Caco-2 (cell line): ENCODE measurements around the gene SMIM13. TPM values are rescaled to one million over a fixed set of nuclear protein-coding genes. Genes with fewer than 3 reads are reported as not detected.

Experiments used
- BruUV-seq: library from RNA; stranded (reverse); fragments of 400-500 nt; replicated peaks from 2 replicates; lab custom pipeline; 2021; lab: Mats Ljungman, UMichigan
- CTCF ChIA-PET: fragments of 300-600 bp; sonication (Branson Sonifier 250); formaldehyde crosslinking; loops from one replicate; lab custom pipeline; 2022; ENCODE audit warnings: antibody characterized with exemption; lab: Charles Lee
- POLR2A ChIA-PET: fragments of 300-600 bp; sonication (Branson Sonifier 250); formaldehyde crosslinking; loops from one replicate; lab custom pipeline; 2022; ENCODE audit warnings: antibody characterized with exemption; lab: Charles Lee
- DNase-seq, 2 experiments: peaks; one replicate each; pipeline versions ENCODE4 v3.0.0 to v3.0.0-alpha.2; 2020 to 2022
- H3K27me3 ChIP-seq: replicated peaks from 2 replicates; pipeline ENCODE4 v1.6.0; 2011; ENCODE audit warnings: low read length; ENCODE audit not compliant: control insufficient read depth, insufficient read depth
- H3K36me3 ChIP-seq: 2 replicates; pipeline ENCODE4 v1.5.1; 2011; ENCODE audit warnings: low read length; ENCODE audit not compliant: control insufficient read depth, insufficient read depth
- H3K4me1 ChIP-seq: fragments of 250-450 bp; sonication (Bioruptor Pico); 2 replicates; pipeline ENCODE4 v1.5.1; 2020; ENCODE audit warnings: mild to moderate bottlenecking
- H3K4me3 ChIP-seq: 2 replicates; pipeline ENCODE4 v1.5.1; 2011; ENCODE audit warnings: low read depth, mild to moderate bottlenecking, control low read depth, low read length
- H3K9me3 ChIP-seq: fragments of 250-450 bp; sonication (Bioruptor Pico); 2 replicates; pipeline ENCODE4 v1.5.1; 2020; ENCODE audit warnings: mild to moderate bottlenecking, moderate library complexity
- H3K27ac Mint-ChIP-seq: one replicate; pipeline ENCODE4 v1.8.0; 2022; ENCODE audit warnings: mixed read lengths; ENCODE audit not compliant: unreplicated experiment
- H3K27me3 Mint-ChIP-seq: one replicate; pipeline ENCODE4 v1.8.0; 2022; ENCODE audit warnings: mixed read lengths; ENCODE audit not compliant: insufficient read depth, unreplicated experiment
- H3K36me3 Mint-ChIP-seq: one replicate; pipeline ENCODE4 v1.8.0; 2022; ENCODE audit warnings: mild to moderate bottlenecking, mixed read lengths; ENCODE audit not compliant: insufficient read depth, unreplicated experiment
- H3K4me1 Mint-ChIP-seq: one replicate; pipeline ENCODE4 v1.8.0; 2022; ENCODE audit warnings: low read depth, mixed read lengths; ENCODE audit not compliant: unreplicated experiment
- H3K4me3 Mint-ChIP-seq: one replicate; pipeline ENCODE4 v1.8.0; 2022; ENCODE audit warnings: mild to moderate bottlenecking, moderate library complexity, mixed read lengths; ENCODE audit not compliant: unreplicated experiment
- H3K9me3 Mint-ChIP-seq: one replicate; pipeline ENCODE4 v1.8.0; 2022; ENCODE audit warnings: mixed read lengths; ENCODE audit not compliant: unreplicated experiment
- CTCF ChIP-seq, 2 experiments: fragments of 200-600 bp in 1 of 2; IDR thresholded peaks; 1 replicate in 1 of 2; 2 replicates in 1 of 2; pipeline versions ENCODE4 v1.5.1 to v1.8.0; 2011 to 2022; ENCODE audit warnings: antibody characterized with exemption in 1 of 2, control low read depth in 1 of 2, inconsistent platforms in 1 of 2, low read depth in 1 of 2, low read length in 1 of 2, mild to moderate bottlenecking in 1 of 2, moderate library complexity in 1 of 2; ENCODE audit not compliant: insufficient read depth in 1 of 2, severe bottlenecking in 1 of 2, unreplicated experiment in 1 of 2
- intact Hi-C: fragments of 100-400 bp; cut with micrococcal nuclease; formaldehyde crosslinking; loops from one replicate; pipeline ENCODE4 v1.10.0; 2022; ENCODE audit not compliant: unreplicated experiment
- total RNA-seq: library from RNA; stranded (reverse); gene quantifications from 2 replicates; pipeline ENCODE4 v1.2.3, GENCODE V29; 2022

The SMIM13 gene
- total RNA-seq, 1 experiment from 2014 or later, result 18.8 TPM

GRCh38 chr6:11093376-11093625 lies 333 bp upstream of the SMIM13 start:
- ChIA-PET POLR2A (interaction anchor here (0.5 to 1.0 kb wide), 3 partner anchors 13 to 64 kb away, joined by 3 to 5 read pairs (median 3); partner anchors contain the start of gene ERVFRD-1), CTCF (interaction anchor here (0.9 to 1.2 kb wide), 4 partner anchors 18 to 139 kb away, joined by 3 to 7 read pairs (median 4); partner anchors contain the start of gene ERVFRD-1)
- peaks cover 29% of the 10 kb centered on the region for H3K4me1 Mint-ChIP-seq
- intact Hi-C loops, result loop anchor here (1.0 kb wide), 1 partner anchor 18 kb away; the partner anchor contains the start of gene ERVFRD-1
- H3K9me3 Mint-ChIP-seq, result no peaks in the 10 kb centered on the region
- peaks cover 11% of the 10 kb centered on the region for H3K36me3 Mint-ChIP-seq
- peak overlapping the region; percentile 97 for H3K27ac Mint-ChIP-seq
- Histone ChIP-seq H3K9me3 (no peaks in the 10 kb centered on the region), H3K4me3 (peak overlapping the region; percentile 100), H3K4me1 (peaks cover 24% of the 10 kb centered on the region), H3K36me3 (no peaks in the 10 kb centered on the region), H3K27me3 (no peaks in the 10 kb centered on the region)
- H3K4me3 Mint-ChIP-seq, result peak overlapping the region; percentile 91
- no TSS peak for BruUV-seq
- DNase-seq, result no peak
- no peaks in the 10 kb centered on the region for H3K27me3 Mint-ChIP-seq
- no peak for TF ChIP-seq CTCF (IDR thresholded peaks at IDR 0.05; ENCODE audit: insufficient read depth in 1 of 2, low read depth in 1 of 2, low read length in 1 of 2, severe bottlenecking in 1 of 2, unreplicated experiment in 1 of 2)

GRCh38 chr6:11094411-11094851 lies 797 bp downstream of the SMIM13 start:
- TSS peak; percentile 54 for BruUV-seq

GRCh38 chr6:11094941-11095340 lies 1.3 kb downstream of the SMIM13 start:
- Histone ChIP-seq H3K4me3 (peak overlapping the region; percentile 100), H3K36me3 (no peaks in the 10 kb centered on the region), H3K27me3 (no peaks in the 10 kb centered on the region), H3K9me3 (no peaks in the 10 kb centered on the region), H3K4me1 (peaks cover 31% of the 10 kb centered on the region)
- intact Hi-C loops, result loop anchor here (2.0 to 5.0 kb wide), 2 partner anchors 48 to 177 kb away; no protein-coding TSS in a partner anchor
- ChIA-PET POLR2A (no interaction called here), CTCF (interaction anchor here (1.0 kb wide), 1 partner anchor 481 kb away, joined by 3 read pairs; no protein-coding TSS in a partner anchor)
- TF ChIP-seq CTCF (IDR thresholded peaks at IDR 0.05; ENCODE audit: insufficient read depth in 1 of 2, low read depth in 1 of 2, low read length in 1 of 2, severe bottlenecking in 1 of 2, unreplicated experiment in 1 of 2), result no peak
- Mint-ChIP-seq H3K27me3 (no peaks in the 10 kb centered on the region), H3K4me3 (peak overlapping the region; percentile 91), H3K27ac (peak overlapping the region; percentile 97), H3K9me3 (no peaks in the 10 kb centered on the region), H3K36me3 (peaks cover 17% of the 10 kb centered on the region), H3K4me1 (peaks cover 26% of the 10 kb centered on the region)
- DNase-seq, result no peak
- no TSS peak for BruUV-seq

More at GRCh38 chr6:11094411-11094851, 797 bp downstream of the SMIM13 start:
- Mint-ChIP-seq H3K36me3 (peaks cover 12% of the 10 kb centered on the region), H3K4me1 (peaks cover 26% of the 10 kb centered on the region), H3K27me3 (no peaks in the 10 kb centered on the region), H3K4me3 (peak overlapping the region; percentile 91), H3K9me3 (no peaks in the 10 kb centered on the region), H3K27ac (peak overlapping the region; percentile 97)
- DNase-seq, result peak; percentile 42 to 49
- peaks cover 31% of the 10 kb centered on the region for H3K4me1 ChIP-seq
- no peaks in the 10 kb centered on the region for H3K27me3 ChIP-seq
- intact Hi-C loops, result loop anchor here (2.0 kb wide), 1 partner anchor 48 kb away; no protein-coding TSS in a partner anchor
- H3K9me3 ChIP-seq, result no peaks in the 10 kb centered on the region
- TF ChIP-seq CTCF (IDR thresholded peaks at IDR 0.05; ENCODE audit: insufficient read depth in 1 of 2, low read depth in 1 of 2, low read length in 1 of 2, severe bottlenecking in 1 of 2, unreplicated experiment in 1 of 2), result no peak
- no peaks in the 10 kb centered on the region for H3K36me3 ChIP-seq
- H3K4me3 ChIP-seq, result peak overlapping the region; percentile 100
- POLR2A ChIA-PET, result no interaction called here
- CTCF ChIA-PET, result interaction anchor here (1.0 kb wide), 1 partner anchor 481 kb away, joined by 3 read pairs; no protein-coding TSS in a partner anchor
